ENCODE results near the gene PPP2R1B.
A peak's percentile ranks its signal among the peaks of the same experiment; 100 is the strongest.

PPP2R1B gene

GRCh38 chr11:111765984-111766833, at the start of gene PPP2R1B:
Gene PPP2R1B (minus strand): TSS chr11:111766389. CDS start chr11:111766361, 28 bp downstream.
- DNase-seq, result peak; percentile 76
- in situ Hi-C loops (cut with HindIII; ENCODE audit: low pct_ligation_motif_present, low pct_unique_long_range_greater_than_20kb, low sequenced_read_pairs), result no loop called here

GRCh38 chr11:111815489-111815888, 49.3 kb upstream of the PPP2R1B start:
- no peak for DNase-seq
- in situ Hi-C loops (cut with HindIII; ENCODE audit: low pct_ligation_motif_present, low pct_unique_long_range_greater_than_20kb, low sequenced_read_pairs), result no loop called here

- in situ Hi-C loops (cut with HindIII; ENCODE audit: low pct_ligation_motif_present, low pct_unique_long_range_greater_than_20kb, low sequenced_read_pairs), result no loop called here
- no peak for DNase-seq
Measured at GRCh38 chr11:111814557-111815320, 48.5 kb upstream of the PPP2R1B start.

GRCh38 chr11:111814106-111814505, 47.9 kb upstream of the PPP2R1B start:
- no peak for DNase-seq
- in situ Hi-C loops (cut with HindIII; ENCODE audit: low pct_ligation_motif_present, low pct_unique_long_range_greater_than_20kb, low sequenced_read_pairs), result no loop called here

GRCh38 chr11:111812211-111812610, 46.0 kb upstream of the PPP2R1B start:
- in situ Hi-C loops (cut with HindIII; ENCODE audit: low pct_ligation_motif_present, low pct_unique_long_range_greater_than_20kb, low sequenced_read_pairs), result no loop called here
- no peak for DNase-seq

GRCh38 chr11:111811445-111811844, 45.3 kb upstream of the PPP2R1B start:
- DNase-seq, result no peak
- in situ Hi-C loops (cut with HindIII; ENCODE audit: low pct_ligation_motif_present, low pct_unique_long_range_greater_than_20kb, low sequenced_read_pairs), result no loop called here

- DNase-seq, result no peak
- in situ Hi-C loops (cut with HindIII; ENCODE audit: low pct_ligation_motif_present, low pct_unique_long_range_greater_than_20kb, low sequenced_read_pairs), result no loop called here
Measured at GRCh38 chr11:111808834-111809233, 42.6 kb upstream of the PPP2R1B start.

- in situ Hi-C loops (cut with HindIII; ENCODE audit: low pct_ligation_motif_present, low pct_unique_long_range_greater_than_20kb, low sequenced_read_pairs), result no loop called here
- no peak for DNase-seq
Measured at GRCh38 chr11:111808063-111808588, 41.9 kb upstream of the PPP2R1B start.

GRCh38 chr11:111807076-111807475, 40.9 kb upstream of the PPP2R1B start:
- DNase-seq, result no peak
- in situ Hi-C loops (cut with HindIII; ENCODE audit: low pct_ligation_motif_present, low pct_unique_long_range_greater_than_20kb, low sequenced_read_pairs), result no loop called here

- in situ Hi-C loops (cut with HindIII; ENCODE audit: low pct_ligation_motif_present, low pct_unique_long_range_greater_than_20kb, low sequenced_read_pairs), result no loop called here
- DNase-seq, result no peak
Measured at GRCh38 chr11:111801135-111801534, 34.9 kb upstream of the PPP2R1B start.

- in situ Hi-C loops (cut with HindIII; ENCODE audit: low pct_ligation_motif_present, low pct_unique_long_range_greater_than_20kb, low sequenced_read_pairs), result no loop called here
- no peak for DNase-seq
Measured at GRCh38 chr11:111798279-111798678, 32.1 kb upstream of the PPP2R1B start.

- DNase-seq, result peak; percentile 4
- in situ Hi-C loops (cut with HindIII; ENCODE audit: low pct_ligation_motif_present, low pct_unique_long_range_greater_than_20kb, low sequenced_read_pairs), result no loop called here
Measured at GRCh38 chr11:111797145-111797581, 31.0 kb upstream of the PPP2R1B start.

GRCh38 chr11:111796696-111797095, 30.5 kb upstream of the PPP2R1B start:
- no peak for DNase-seq
- in situ Hi-C loops (cut with HindIII; ENCODE audit: low pct_ligation_motif_present, low pct_unique_long_range_greater_than_20kb, low sequenced_read_pairs), result no loop called here

GRCh38 chr11:111795334-111795985, 29.3 kb upstream of the PPP2R1B start:
- no peak for DNase-seq
- in situ Hi-C loops (cut with HindIII; ENCODE audit: low pct_ligation_motif_present, low pct_unique_long_range_greater_than_20kb, low sequenced_read_pairs), result no loop called here

GRCh38 chr11:111793863-111794262, 27.7 kb upstream of the PPP2R1B start:
- in situ Hi-C loops (cut with HindIII; ENCODE audit: low pct_ligation_motif_present, low pct_unique_long_range_greater_than_20kb, low sequenced_read_pairs), result no loop called here
- DNase-seq, result no peak

- no peak for DNase-seq
- in situ Hi-C loops (cut with HindIII; ENCODE audit: low pct_ligation_motif_present, low pct_unique_long_range_greater_than_20kb, low sequenced_read_pairs), result no loop called here
Measured at GRCh38 chr11:111792955-111793500, 26.8 kb upstream of the PPP2R1B start.

GRCh38 chr11:111792314-111792713, 26.1 kb upstream of the PPP2R1B start:
- in situ Hi-C loops (cut with HindIII; ENCODE audit: low pct_ligation_motif_present, low pct_unique_long_range_greater_than_20kb, low sequenced_read_pairs), result no loop called here
- no peak for DNase-seq

- DNase-seq, result no peak
- in situ Hi-C loops (cut with HindIII; ENCODE audit: low pct_ligation_motif_present, low pct_unique_long_range_greater_than_20kb, low sequenced_read_pairs), result no loop called here
Measured at GRCh38 chr11:111788464-111788863, 22.3 kb upstream of the PPP2R1B start.

- in situ Hi-C loops (cut with HindIII; ENCODE audit: low pct_ligation_motif_present, low pct_unique_long_range_greater_than_20kb, low sequenced_read_pairs), result no loop called here
- DNase-seq, result no peak
Measured at GRCh38 chr11:111788051-111788450, 21.9 kb upstream of the PPP2R1B start.
